HFF-Myc (cell line): Measurements from ENCODE around the gene MFAP4.

Source experiments
- DNase-seq: peaks from one replicate; pipeline ENCODE4 v3.0.0-alpha.2; 2011; ENCODE audit warnings: low read depth; ENCODE audit errors: extremely low read depth
- H3K4me3 ChIP-seq: replicated peaks from 2 replicates; pipeline ENCODE4 v1.5.1; 2011; ENCODE audit warnings: low read depth, mild to moderate bottlenecking, control low read depth, low read length
- CTCF ChIP-seq: IDR thresholded peaks from 2 replicates; pipeline ENCODE4 v1.5.1; 2012; ENCODE audit warnings: mild to moderate bottlenecking, low read depth, low read length, control low read depth; ENCODE audit errors: missing control alignments

Gene MFAP4

GRCh38 chr17:19344311-19345066 lies 42.5 kb downstream of the MFAP4 start:
- DNase-seq: no peak
- H3K4me3 ChIP-seq: no peak overlapping the region
- TF ChIP-seq CTCF: no peak

DNA sequence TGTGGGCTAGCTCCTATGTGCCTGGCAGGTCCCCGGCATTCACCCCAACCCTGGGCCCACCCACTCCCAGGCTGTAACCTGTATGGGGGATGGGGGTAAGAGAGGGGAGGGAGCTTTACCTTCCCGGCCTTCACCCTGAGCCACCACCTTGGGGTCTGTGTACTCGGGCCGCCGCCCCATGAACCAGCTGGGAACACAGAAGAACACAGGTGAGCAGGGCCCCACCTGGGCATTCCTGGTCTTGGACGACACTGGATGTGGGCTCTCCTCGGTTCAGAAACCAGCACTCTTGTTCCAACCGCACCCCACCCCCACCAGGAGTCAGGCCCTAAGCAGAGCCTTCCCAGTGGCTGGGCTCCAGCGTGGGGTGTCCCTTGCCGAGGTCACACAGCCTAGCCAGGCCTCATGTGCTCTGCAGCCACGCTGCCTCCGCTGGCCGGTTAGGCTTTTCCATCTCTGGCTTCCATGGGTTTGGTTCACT lies 43.3 kb downstream of the MFAP4 start:
- TF ChIP-seq CTCF: no peak
- H3K4me3 ChIP-seq: no peak overlapping the region
- no peak for DNase-seq

- H3K4me3 ChIP-seq: no peak overlapping the region
- TF ChIP-seq CTCF: no peak
- no peak for DNase-seq
Observed at GRCh38 chr17:19343256-19343630, 43.7 kb downstream of the MFAP4 start.

DNA sequence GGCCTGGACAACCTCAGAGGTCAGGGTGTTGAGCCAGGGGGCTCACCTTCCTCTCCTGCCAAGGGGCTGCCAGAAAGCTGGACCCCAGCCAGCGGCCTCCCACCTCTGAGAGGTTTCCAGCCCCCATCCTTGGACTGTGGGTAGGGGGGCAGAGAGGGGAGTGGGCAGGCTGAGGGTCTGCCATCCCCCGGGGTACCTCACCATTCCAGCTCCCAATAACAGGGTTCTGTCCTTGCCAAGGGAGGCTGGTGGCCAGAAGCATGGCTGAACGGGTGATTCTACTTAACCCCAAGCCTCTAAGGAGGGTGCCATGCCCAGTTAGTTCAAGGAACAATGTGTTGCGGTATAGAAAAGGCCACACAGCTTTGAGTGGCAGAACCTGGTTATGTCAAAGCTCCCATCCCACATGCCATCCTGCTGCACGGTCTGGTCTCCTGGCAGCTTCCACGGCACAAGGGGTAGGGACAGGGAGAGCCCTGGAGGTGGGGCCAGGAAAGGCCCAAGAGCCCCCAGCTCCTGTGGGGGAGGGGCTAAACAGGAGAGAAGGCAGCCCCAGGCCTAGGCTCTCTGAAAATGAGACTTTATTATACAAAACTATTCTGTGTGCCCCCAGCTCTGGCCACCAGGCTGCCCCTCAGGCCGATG lies 44.3 kb downstream of the MFAP4 start:
- DNase-seq: no peak
- no peak overlapping the region for H3K4me3 ChIP-seq
- no peak for TF ChIP-seq CTCF

- no peak overlapping the region for H3K4me3 ChIP-seq
- DNase-seq: no peak
- TF ChIP-seq CTCF: no peak
Observed at GRCh38 chr17:19341641-19342610, 45.1 kb downstream of the MFAP4 start.

GRCh38 chr17:19341211-19341631 lies 45.8 kb downstream of the MFAP4 start:
- DNase-seq: no peak
- TF ChIP-seq CTCF: no peak

More at GRCh38 chr17:19341211-19341631, 45.8 kb downstream of the MFAP4 start:
- no peak overlapping the region for H3K4me3 ChIP-seq
